Lower leg skin (tissue), 3 donors: ENCODE results near the gene GRHL1.

ENCODE experiments used
- CTCF ChIP-seq, 3 donors: fragments of 450-650 bp; IDR thresholded peaks; one replicate each; pipeline ENCODE4 v1.5.1; 2016; ENCODE audit warnings: antibody characterized with exemption in 3 of 3, mild to moderate bottlenecking in 3 of 3, moderate library complexity in 2 of 3
- POLR2A ChIP-seq, 2 donors: fragments of 450-650 bp; IDR thresholded peaks; one replicate each; pipeline ENCODE4 v1.6.1; 2016 to 2017; ENCODE audit warnings: antibody characterized with exemption in 2 of 2, mild to moderate bottlenecking in 1 of 2, moderate library complexity in 1 of 2

GRCh38 chr2:9981655-9982054, 30.2 kb downstream of the GRHL1 start:
- TF ChIP-seq CTCF (IDR thresholded peaks at IDR 0.05) (no peak), POLR2A (IDR thresholded peaks at IDR 0.05) (no peak)
